Hepatocyte (in vitro differentiated cells): ENCODE data around the gene CDC42BPB.

ENCODE experiments used
- CTCF ChIP-seq: fragments of 200-600 bp; sonication (generic); IDR thresholded peaks from 2 replicates; pipeline ENCODE4 v1.5.1; 2016; ENCODE audit warnings: antibody characterized with exemption, mild to moderate bottlenecking; ENCODE audit not compliant: poor library complexity
- EZH2 ChIP-seq: fragments of 200-600 bp; sonication (generic); IDR thresholded peaks from 2 replicates; pipeline ENCODE4 v1.6.1; 2016; ENCODE audit warnings: antibody characterized with exemption, mild to moderate bottlenecking, borderline replicate concordance
- EZH2phosphoT487 ChIP-seq: fragments of 200-600 bp; sonication (generic); IDR thresholded peaks from one replicate; pipeline ENCODE4 v1.6.1; 2018; ENCODE audit warnings: antibody characterized with exemption, mild to moderate bottlenecking, low read depth, moderate library complexity; ENCODE audit not compliant: unreplicated experiment, severe bottlenecking

GRCh38 chr14:103057028-103057371 is 349 bp downstream of the CDC42BPB start:
- TF ChIP-seq CTCF, result no peak
- TF ChIP-seq EZH2phosphoT487, result no peak
- no peak for TF ChIP-seq EZH2
